DOHH2 (cell line): ENCODE measurements around the gene PTK7.

Source experiments
- H3F3A ChIP-seq: fragments of 200-600 bp; sonication (generic), shearing (Covaris generic); 2 replicates; pipeline ENCODE4 v1.6.0; 2016; ENCODE audit warnings: antibody characterized with exemption, mild to moderate bottlenecking; ENCODE audit not compliant: control insufficient read depth, insufficient read depth
- H3K27ac ChIP-seq: fragments of 200-600 bp; sonication (generic); 2 replicates; pipeline ENCODE4 v1.5.1; 2014; ENCODE audit warnings: low read depth, mild to moderate bottlenecking, low read length, moderate library complexity
- H3K27me3 ChIP-seq: fragments of 200-600 bp; sonication (generic); 2 replicates; pipeline ENCODE4 v1.6.1; 2014; ENCODE audit warnings: mild to moderate bottlenecking, low read length, mixed read lengths; ENCODE audit not compliant: control insufficient read depth
- H3K36me3 ChIP-seq: fragments of 200-600 bp; sonication (generic); 2 replicates; pipeline ENCODE4 v1.6.1; 2014; ENCODE audit warnings: mild to moderate bottlenecking, low read length, moderate library complexity, mixed read lengths; ENCODE audit not compliant: control insufficient read depth
- H3K4me1 ChIP-seq: fragments of 200-600 bp; sonication (generic); 2 replicates; pipeline ENCODE4 v1.6.1; 2014; ENCODE audit warnings: mild to moderate bottlenecking, low read length, mixed read lengths; ENCODE audit not compliant: control insufficient read depth
- H3K4me2 ChIP-seq: fragments of 200-600 bp; sonication (generic); 2 replicates; pipeline ENCODE4 v1.6.0; 2014; ENCODE audit warnings: mild to moderate bottlenecking, low read length, moderate library complexity
- H3K4me3 ChIP-seq: fragments of 200-600 bp; sonication (generic); 2 replicates; pipeline ENCODE4 v1.5.1; 2014; ENCODE audit warnings: mild to moderate bottlenecking, low read length, mixed read lengths
- H3K79me2 ChIP-seq: fragments of 200-600 bp; sonication (generic); 2 replicates; pipeline ENCODE4 v1.6.1; 2014; ENCODE audit warnings: mild to moderate bottlenecking, low read length, mixed read lengths; ENCODE audit not compliant: control insufficient read depth
- H3K9me2 ChIP-seq: fragments of 200-600 bp; sonication (generic); replicated peaks from 2 replicates; pipeline ENCODE4 v1.6.1; 2014; ENCODE audit warnings: mild to moderate bottlenecking, low read length, mixed read lengths; ENCODE audit not compliant: control insufficient read depth
- H3K9me3 ChIP-seq: fragments of 200-600 bp; sonication (generic); 2 replicates; pipeline ENCODE4 v1.6.1; 2014; ENCODE audit warnings: antibody characterized with exemption, low read length, mixed read lengths; ENCODE audit not compliant: control insufficient read depth, insufficient read depth
- H4K20me1 ChIP-seq: fragments of 200-600 bp; sonication (generic); 2 replicates; pipeline ENCODE4 v1.6.0; 2014; ENCODE audit warnings: low read depth, mild to moderate bottlenecking, antibody characterized with exemption, low read length, moderate library complexity; ENCODE audit not compliant: control insufficient read depth, insufficient read depth
- CTCF ChIP-seq: fragments of 200-600 bp; sonication (generic); IDR thresholded peaks from one replicate; pipeline ENCODE4 v1.5.1; 2014; ENCODE audit warnings: antibody characterized with exemption, mild to moderate bottlenecking, low read depth, low read length; ENCODE audit not compliant: poor library complexity, severe bottlenecking
- EZH2phosphoT487 ChIP-seq: fragments of 200-600 bp; sonication (generic); IDR thresholded peaks from 2 replicates; pipeline ENCODE4 v1.6.1; 2017; ENCODE audit warnings: borderline replicate concordance, mild to moderate bottlenecking, antibody characterized with exemption, low read length, moderate library complexity, mixed read lengths

The PTK7 gene

GRCh38 chr6:43146709-43147688, 70.9 kb downstream of the PTK7 start:
- no peaks in the 10 kb centered on the region for H4K20me1 ChIP-seq
- no peaks in the 10 kb centered on the region for H3K79me2 ChIP-seq
- peaks cover 13% of the 10 kb centered on the region for H3K4me1 ChIP-seq
- H3K4me3 ChIP-seq: no peak overlapping the region
- H3K27ac ChIP-seq: no peak overlapping the region
- TF ChIP-seq EZH2phosphoT487 (no peak), CTCF (no peak)
- H3K4me2 ChIP-seq: no peak overlapping the region
- no peaks in the 10 kb centered on the region for H3K9me2 ChIP-seq
- no peaks in the 10 kb centered on the region for H3K9me3 ChIP-seq
- no peaks in the 10 kb centered on the region for H3K36me3 ChIP-seq
- no peaks in the 10 kb centered on the region for H3F3A ChIP-seq
- H3K27me3 ChIP-seq: peaks cover 9% of the 10 kb centered on the region; the same call in 1 of the 2 replicates

DNA sequence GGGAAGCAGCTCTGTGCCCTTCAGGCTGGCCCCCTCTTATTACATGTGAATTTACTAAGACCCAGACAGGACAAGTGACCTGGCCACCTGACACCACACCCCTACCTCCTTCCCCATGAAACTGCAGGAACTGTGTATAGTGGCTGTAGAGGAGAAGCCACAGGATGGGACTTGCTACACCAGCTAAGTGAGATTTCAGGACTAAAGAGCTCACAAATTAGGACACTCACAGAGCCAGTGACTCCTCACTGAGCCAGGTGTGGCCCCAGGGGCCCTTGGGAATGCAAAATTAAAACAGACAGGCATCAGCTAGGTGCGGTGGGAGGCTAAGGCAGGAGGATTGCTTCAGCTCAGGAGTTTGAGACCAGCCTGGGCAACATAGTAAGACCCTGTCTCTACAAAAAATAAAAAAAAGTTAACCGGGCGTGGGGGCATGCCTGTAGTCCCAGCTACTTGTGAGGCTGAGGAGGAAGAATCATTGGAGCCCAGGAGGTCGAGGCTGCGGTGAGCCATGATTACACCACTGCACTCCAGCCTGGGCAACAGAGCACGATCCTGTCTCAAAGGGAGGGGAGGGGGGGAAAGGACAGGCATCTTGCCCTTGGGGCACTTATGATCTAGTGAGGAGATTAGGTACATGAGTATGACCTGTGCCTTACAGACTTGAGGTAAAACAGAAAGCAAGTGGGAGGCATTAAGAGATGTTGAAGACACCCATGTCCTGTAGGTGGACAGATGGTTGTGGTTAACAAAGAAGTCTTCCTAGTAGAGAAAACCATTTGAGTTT, 71.8 kb downstream of the PTK7 start:
- no peak overlapping the region for H3K4me2 ChIP-seq
- peaks cover 9% of the 10 kb centered on the region for H3K4me1 ChIP-seq
- peaks cover 9% of the 10 kb centered on the region; the same call in 1 of the 2 replicates for H3K27me3 ChIP-seq
- no peaks in the 10 kb centered on the region for H3K79me2 ChIP-seq
- no peaks in the 10 kb centered on the region for H4K20me1 ChIP-seq
- H3K27ac ChIP-seq: no peak overlapping the region
- no peaks in the 10 kb centered on the region for H3K36me3 ChIP-seq
- H3K9me3 ChIP-seq: no peaks in the 10 kb centered on the region
- TF ChIP-seq CTCF (no peak), EZH2phosphoT487 (no peak)
- H3K4me3 ChIP-seq: no peak overlapping the region
- H3K9me2 ChIP-seq: no peaks in the 10 kb centered on the region
- no peaks in the 10 kb centered on the region for H3F3A ChIP-seq

- Histone ChIP-seq H3K27ac (no peak overlapping the region), H3K79me2 (no peaks in the 10 kb centered on the region)
Observed at GRCh38 chr6:43149265-43149664, 73.2 kb downstream of the PTK7 start.

More at GRCh38 chr6:43149265-43149664, 73.2 kb downstream of the PTK7 start:
- Histone ChIP-seq H3K4me3 (no peak overlapping the region), H3K4me2 (no peak overlapping the region), H3K4me1 (no peaks in the 10 kb centered on the region), H3K36me3 (no peaks in the 10 kb centered on the region), H4K20me1 (no peaks in the 10 kb centered on the region), H3K9me2 (no peaks in the 10 kb centered on the region), H3F3A (no peaks in the 10 kb centered on the region), H3K27me3 (peaks cover 9% of the 10 kb centered on the region; the same call in 1 of the 2 replicates), H3K9me3 (no peaks in the 10 kb centered on the region)
- TF ChIP-seq CTCF: no peak
- TF ChIP-seq EZH2phosphoT487: no peak
